K562 (cell line): Measurements from ENCODE around the gene NOL4L. TPM values are rescaled to one million over a fixed set of nuclear protein-coding genes. Genes with fewer than 3 reads are reported as not detected.

Experiments used
- CREB1 ChIP-seq, 2 experiments: sonication (generic) in 1 of 2; formaldehyde crosslinking in 1 of 2; IDR thresholded peaks; 2 replicates each; pipeline versions ENCODE4 v1.6.1 to v1.8.0; 2012 to 2022; ENCODE audit warnings: inconsistent platforms in 1 of 2, mild to moderate bottlenecking in 1 of 2, missing genetic modification reagents in 1 of 2, moderate library complexity in 1 of 2
- CREB3 ChIP-seq: fragments of 450-650 bp; conservative IDR thresholded peaks from 2 replicates; pipeline ENCODE4 v1.6.1; 2016; ENCODE audit warnings: missing genetic modification characterization, low read depth, mild to moderate bottlenecking, missing compliant biosample characterization, moderate library complexity
- CREM ChIP-seq: IDR thresholded peaks from 2 replicates; pipeline ENCODE4 v1.6.1; 2014; ENCODE audit warnings: antibody characterized with exemption, low read depth
- ESRRA ChIP-seq: fragments of 450-650 bp; IDR thresholded peaks from 2 replicates; pipeline ENCODE4 v1.6.1; 2014; ENCODE audit warnings: low read depth, mild to moderate bottlenecking, moderate library complexity, borderline replicate concordance
- HNRNPH1 ChIP-seq: fragments of 200-400 bp; formaldehyde crosslinking; optimal IDR thresholded peaks from 2 replicates; pipeline ENCODE3; 2017; ENCODE audit warnings: low read depth, mild to moderate bottlenecking, low read length, moderate library complexity
- IRF1 ChIP-seq: sonication (generic); formaldehyde crosslinking; IDR thresholded peaks from 2 replicates; pipeline ENCODE4 v1.8.0; 2022; ENCODE audit warnings: missing genetic modification reagents, mild to moderate bottlenecking, borderline replicate concordance
- JUND ChIP-seq, 2 experiments: IDR thresholded peaks; 2 replicates in 1 of 2; 3 replicates in 1 of 2; pipeline ENCODE4 v1.6.1; 2011; ENCODE audit warnings: borderline replicate concordance in 2 of 2, low read depth in 2 of 2, low read length in 2 of 2, improper control_type of control experiment in 1 of 2, missing biosample characterization in 1 of 2, missing genetic modification characterization in 1 of 2, missing genetic modification reagents in 1 of 2
- MAX ChIP-seq: sonication (generic); formaldehyde crosslinking; IDR thresholded peaks from 2 replicates; pipeline ENCODE4 v1.9.0; 2022; ENCODE audit warnings: mild to moderate bottlenecking, missing genetic modification reagents
- MBD1 ChIP-seq: fragments of 250-450 bp; sonication (Bioruptor Pico); IDR thresholded peaks from 2 replicates; pipeline ENCODE4 v1.8.0; 2022; ENCODE audit warnings: inconsistent platforms
- MCM5 ChIP-seq: fragments of 450-650 bp; IDR thresholded peaks from 2 replicates; pipeline ENCODE4 v1.6.1; 2016; ENCODE audit warnings: low read depth
- NR2C1 ChIP-seq, 2 experiments: fragments of 450-650 bp; IDR thresholded peaks; 2 replicates each; pipeline ENCODE4 v1.6.1; 2017; ENCODE audit warnings: mild to moderate bottlenecking in 2 of 2, antibody characterized with exemption in 1 of 2, inconsistent platforms in 1 of 2, missing compliant biosample characterization in 1 of 2, missing genetic modification characterization in 1 of 2
- PHF21A ChIP-seq: fragments of 450-650 bp; IDR thresholded peaks from 2 replicates; pipeline ENCODE4 v1.6.1; 2017; ENCODE audit warnings: low read depth, borderline replicate concordance
- PHTF2 ChIP-seq: fragments of 250-450 bp; sonication (Bioruptor Pico); IDR thresholded peaks from 2 replicates; pipeline ENCODE4 v1.5.0; 2021; ENCODE audit warnings: mild to moderate bottlenecking
- PRPF4 ChIP-seq: fragments of 200-400 bp; formaldehyde crosslinking; IDR thresholded peaks from one replicate; pipeline ENCODE4 v1.6.1; 2017; ENCODE audit warnings: low read length, low read depth, mild to moderate bottlenecking; ENCODE audit not compliant: insufficient read depth, poor library complexity, severe bottlenecking
- SMAD4 ChIP-seq: fragments of 250-450 bp; sonication (Bioruptor Pico); conservative IDR thresholded peaks from 2 replicates; pipeline ENCODE4 v1.8.0; 2021; ENCODE audit warnings: inconsistent platforms, mild to moderate bottlenecking, moderate library complexity
- SPI1 ChIP-seq: IDR thresholded peaks from 2 replicates; pipeline ENCODE4 v1.6.1; 2011; ENCODE audit warnings: low read depth, low read length, control low read depth, borderline replicate concordance
- ZBTB11 ChIP-seq, 3 experiments: fragments of 200-800 bp in 1 of 3; fragments of 250-450 bp in 1 of 3; fragments of 450-650 bp in 1 of 3; sonication (Bioruptor Pico) in 1 of 3; sonication (Bioruptor generic) in 1 of 3; formaldehyde crosslinking in 1 of 3; IDR thresholded peaks; 2 replicates each; pipeline versions ENCODE4 v1.6.1 to v1.8.0; 2016 to 2022; ENCODE audit warnings: mild to moderate bottlenecking in 2 of 3, missing genetic modification characterization in 2 of 3, missing compliant biosample characterization in 1 of 3, moderate library complexity in 1 of 3
- polyA plus RNA-seq, 8 experiments: library from polyadenylated mRNA; depleted of rRNA in 4 of 8; stranded (reverse) in 5 of 8; unstranded in 3 of 8; fragments of >200 nt; fragmentation: Nextera tagmentation in 2 of 8; fragmentation: Illumina TruSeq in 1 of 8; extraction: Ambion mirVana in 2 of 8; extraction: Trizol in 1 of 8; gene quantifications; 2 replicates each; pipeline versions ENCODE4 v1.2.1 to v1.2.3, GENCODE V29; 2011 to 2014; ENCODE audit warnings: inconsistent platforms in 1 of 8, missing spikeins in 1 of 8
- total RNA-seq, 7 experiments: library from RNA; depleted of rRNA in 6 of 7; stranded (reverse); fragments of >200 nt in 6 of 7; fragmentation: Illumina TruSeq in 2 of 7; extraction: Trizol in 2 of 7; gene quantifications; 2 replicates each; pipeline versions ENCODE4 v1.2.1 to v1.2.3, GENCODE V29; 2011 to 2021; ENCODE audit warnings: low replicate concordance in 1 of 7

NOL4L gene
- total and polyA plus RNA-seq, 9 of the 15 experiments (the other 6 are each of a cell fraction or from before 2014, with no cell fraction given), result 5.1 to 36.2 (median 13.6) TPM

- 0 out of 2 replicates have a peak, but pooled peaks have one; percentile 15 for TF ChIP-seq MAX (CRISPR knock-in tag)
- TF ChIP-seq NR2C1 (IDR thresholded peaks at IDR 0.05), result no peak
- 0 out of 2 replicates have a peak, but pooled peaks have one; percentile 22 for TF ChIP-seq NR2C1 (tag; IDR thresholded peaks at IDR 0.05)
- no peak for TF ChIP-seq CREB1 (IDR thresholded peaks at IDR 0.05)
- TF ChIP-seq CREB1 (CRISPR knock-in tag; IDR thresholded peaks at IDR 0.05), result no peak
- TF ChIP-seq SMAD4, result no peak; the same call in 1 of the 2 replicates
- no peak for TF ChIP-seq JUND (IDR thresholded peaks at IDR 0.05; ENCODE audit: borderline replicate concordance, low read depth, low read length)
- TF ChIP-seq JUND (tag; IDR thresholded peaks at IDR 0.05; ENCODE audit: borderline replicate concordance, low read depth, low read length), result no peak
- no peak for TF ChIP-seq CREB3 (tag)
- no peak for TF ChIP-seq MBD1 (CRISPR knock-in tag)
- 0 out of 2 replicates have a peak, but pooled peaks have one; percentile 26 for TF ChIP-seq CREM
- no peak for TF ChIP-seq PHF21A
- no peak for TF ChIP-seq ESRRA
- TF ChIP-seq IRF1 (CRISPR knock-in tag), result no peak
- no peak for TF ChIP-seq MCM5
- no peak for TF ChIP-seq ZBTB11 (CRISPR knock-in tag; IDR thresholded peaks at IDR 0.05)
- TF ChIP-seq SPI1, result peak; percentile 58; the same call in 1 of the 2 replicates
- TF ChIP-seq HNRNPH1, result no peak
- TF ChIP-seq PHTF2 (CRISPR knock-in tag), result no peak
- no peak for TF ChIP-seq PRPF4
Measured at GRCh38 chr20:32537657-32538525, 47.2 kb downstream of the NOL4L start (continued).
